Measurements from ENCODE around the gene DVL2.
"Not testable (repeated sequence)": the region's sequence is repeated elsewhere in the genome, so short reads cannot be mapped to it uniquely, and the experiment has no call there.

DVL2 gene

DNA sequence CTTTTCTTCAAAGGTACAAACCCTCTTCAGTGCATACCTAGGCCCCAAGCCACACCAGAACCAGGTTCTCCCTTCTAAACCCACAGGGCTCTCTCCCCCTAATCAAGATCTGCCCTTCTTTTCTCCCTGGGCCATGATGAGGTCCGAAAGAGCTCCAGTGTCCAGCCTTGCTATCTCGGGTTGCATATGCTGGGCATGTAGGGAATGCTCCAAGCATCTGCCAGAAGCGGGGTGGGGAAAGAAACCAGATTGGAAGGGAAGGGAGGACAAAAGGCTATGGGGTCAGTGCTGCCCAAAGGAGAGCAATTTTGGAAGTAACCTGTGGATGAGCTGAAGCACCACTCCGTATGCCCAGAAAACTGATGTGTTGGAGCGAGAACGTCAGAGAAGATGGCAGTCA lies 14.9 kb upstream of the DVL2 start:
- TF ChIP-seq, protein P1, sequence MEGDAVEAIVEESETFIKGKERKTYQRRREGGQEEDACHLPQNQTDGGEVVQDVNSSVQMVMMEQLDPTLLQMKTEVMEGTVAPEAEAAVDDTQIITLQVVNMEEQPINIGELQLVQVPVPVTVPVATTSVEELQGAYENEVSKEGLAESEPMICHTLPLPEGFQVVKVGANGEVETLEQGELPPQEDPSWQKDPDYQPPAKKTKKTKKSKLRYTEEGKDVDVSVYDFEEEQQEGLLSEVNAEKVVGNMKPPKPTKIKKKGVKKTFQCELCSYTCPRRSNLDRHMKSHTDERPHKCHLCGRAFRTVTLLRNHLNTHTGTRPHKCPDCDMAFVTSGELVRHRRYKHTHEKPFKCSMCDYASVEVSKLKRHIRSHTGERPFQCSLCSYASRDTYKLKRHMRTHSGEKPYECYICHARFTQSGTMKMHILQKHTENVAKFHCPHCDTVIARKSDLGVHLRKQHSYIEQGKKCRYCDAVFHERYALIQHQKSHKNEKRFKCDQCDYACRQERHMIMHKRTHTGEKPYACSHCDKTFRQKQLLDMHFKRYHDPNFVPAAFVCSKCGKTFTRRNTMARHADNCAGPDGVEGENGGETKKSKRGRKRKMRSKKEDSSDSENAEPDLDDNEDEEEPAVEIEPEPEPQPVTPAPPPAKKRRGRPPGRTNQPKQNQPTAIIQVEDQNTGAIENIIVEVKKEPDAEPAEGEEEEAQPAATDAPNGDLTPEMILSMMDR (IDR thresholded peaks at IDR 0.05; ENCODE audit: extremely low read depth, insufficient read depth, missing control alignments), result no peak
- no peak for DNase-seq (ENCODE audit: low spot score)
- in situ Hi-C loops (cut with MboI; ENCODE audit: low pct_unique_long_range_greater_than_20kb, low sequenced_read_pairs, unreplicated experiment), result no loop called here

DNA sequence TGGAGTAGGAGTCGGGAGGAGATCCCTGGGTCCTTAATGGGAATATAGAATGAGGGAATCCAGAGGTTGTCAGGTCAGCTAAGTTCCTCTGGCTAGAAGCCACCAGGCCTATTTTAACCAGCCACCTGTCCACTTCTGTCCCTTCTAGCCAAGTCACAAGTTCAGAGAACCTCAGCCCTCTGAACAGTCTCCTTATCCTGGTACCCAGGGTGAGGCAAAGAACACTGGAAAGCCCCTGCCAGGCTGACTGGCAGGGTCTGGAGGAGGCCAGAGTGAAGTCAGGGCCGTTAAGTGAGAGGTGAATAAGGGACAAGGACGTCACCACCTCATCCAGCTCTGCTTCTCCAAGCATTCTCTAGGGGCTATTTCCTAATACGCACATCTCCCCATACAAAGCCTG lies 14.5 kb upstream of the DVL2 start:
- TF ChIP-seq, protein P1 (IDR thresholded peaks at IDR 0.05; ENCODE audit: extremely low read depth, insufficient read depth, missing control alignments), result no peak
- in situ Hi-C loops (cut with MboI; ENCODE audit: low pct_unique_long_range_greater_than_20kb, low sequenced_read_pairs, unreplicated experiment), result no loop called here
- DNase-seq (ENCODE audit: low spot score), result no peak

DNA sequence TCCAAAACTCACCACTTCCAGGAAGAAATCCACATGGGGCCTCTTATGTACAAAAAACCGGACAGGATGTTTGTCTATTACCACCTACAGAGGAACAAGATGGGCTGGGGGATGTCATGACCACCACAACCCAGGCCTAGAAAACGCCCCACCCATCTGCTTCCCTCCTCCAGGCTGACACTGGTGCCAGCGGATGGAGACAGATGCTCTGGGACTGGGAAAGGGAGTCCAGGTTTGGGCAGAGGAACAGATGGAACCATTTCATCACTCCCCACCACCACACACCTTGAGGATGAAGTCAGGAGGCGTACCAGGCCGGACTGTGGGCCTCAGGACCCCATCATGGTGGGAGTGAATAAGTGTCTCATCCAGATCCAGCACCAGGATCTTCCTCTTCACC lies 12.5 kb upstream of the DVL2 start:
- in situ Hi-C loops (cut with MboI; ENCODE audit: low pct_unique_long_range_greater_than_20kb, low sequenced_read_pairs, unreplicated experiment), result no loop called here
- DNase-seq (ENCODE audit: low spot score), result no peak

DNA sequence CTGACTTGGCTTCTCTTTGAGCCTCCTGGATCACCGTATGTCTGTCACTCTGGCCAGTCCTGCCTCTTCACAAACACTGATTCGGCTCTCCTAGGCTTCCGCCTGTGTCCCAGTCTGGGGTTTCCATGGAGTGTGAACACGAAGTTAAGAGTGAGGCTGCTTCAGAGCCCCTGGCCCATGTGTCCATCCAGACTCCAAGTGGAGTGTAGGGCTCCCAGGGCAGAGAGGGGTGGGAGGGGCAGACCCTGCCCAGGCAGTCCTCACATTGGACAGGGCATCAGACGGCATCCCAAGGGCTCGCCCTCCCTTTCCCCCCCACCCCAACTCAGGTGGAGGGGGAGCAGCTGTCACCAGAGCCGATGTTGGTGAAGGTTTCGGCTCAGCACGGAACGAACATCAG lies 9.5 kb upstream of the DVL2 start:
- in situ Hi-C loops (cut with MboI; ENCODE audit: low pct_unique_long_range_greater_than_20kb, low sequenced_read_pairs, unreplicated experiment); DNase-seq (ENCODE audit: low spot score): not testable (repeated sequence)

More for the DNA sequence above, 12.5 kb upstream of the DVL2 start:
- TF ChIP-seq, protein P1 (IDR thresholded peaks at IDR 0.05; ENCODE audit: extremely low read depth, insufficient read depth, missing control alignments), result no peak

DNA sequence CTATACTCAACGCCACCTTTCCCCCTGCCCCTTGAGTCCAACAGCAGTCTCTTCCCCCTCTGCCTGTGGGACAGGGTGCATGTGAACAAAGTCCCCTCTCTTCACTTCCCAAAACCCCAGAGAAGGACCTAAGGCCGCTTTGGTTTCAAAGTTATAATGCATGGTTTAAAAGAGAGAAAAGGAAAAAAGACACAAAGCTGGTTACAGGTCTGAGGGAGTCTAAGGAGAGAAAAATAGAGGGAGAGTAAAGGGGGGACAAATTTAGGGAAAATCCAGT lies 9.1 kb upstream of the DVL2 start:
- in situ Hi-C loops (cut with MboI; ENCODE audit: low pct_unique_long_range_greater_than_20kb, low sequenced_read_pairs, unreplicated experiment), result no loop called here
- TF ChIP-seq, protein P1 (IDR thresholded peaks at IDR 0.05; ENCODE audit: extremely low read depth, insufficient read depth, missing control alignments), result no peak
- DNase-seq (ENCODE audit: low spot score), result no peak

DNA sequence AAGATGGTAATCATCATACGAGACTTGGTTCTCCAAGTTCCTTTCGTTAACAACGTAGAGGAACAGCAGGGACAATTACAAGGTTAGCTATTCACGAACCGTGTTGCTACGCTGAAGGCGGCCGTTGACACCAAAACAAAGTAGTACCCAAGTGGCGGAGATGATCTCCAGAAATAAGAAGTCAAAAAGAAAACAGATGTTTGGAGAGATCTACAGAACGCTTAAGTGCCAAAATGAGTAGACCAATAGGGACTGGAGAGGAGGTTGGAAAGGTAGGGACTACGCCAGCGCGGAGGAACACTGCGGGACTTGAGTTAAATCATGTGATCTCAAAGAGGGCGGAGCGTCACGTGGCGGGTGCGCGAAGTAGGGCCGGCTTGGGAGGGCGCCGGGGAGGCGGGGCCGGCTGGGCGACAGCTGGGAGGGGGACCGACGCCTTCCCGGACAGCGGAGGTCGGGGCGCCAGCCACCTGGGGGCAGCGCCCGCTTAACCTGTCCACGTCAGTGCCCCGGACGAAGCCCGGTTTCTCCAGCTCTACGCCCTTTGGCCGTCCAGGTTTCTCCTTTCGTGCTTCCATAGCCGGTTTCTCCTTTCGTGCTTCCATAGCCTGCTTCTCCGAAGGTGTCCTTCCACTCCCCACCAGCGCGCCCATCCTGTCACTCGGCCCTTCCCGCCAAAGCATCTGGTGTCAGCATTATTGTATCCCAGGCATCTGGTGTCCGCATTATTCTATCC lies 8.6 kb upstream of the DVL2 start:
- peak; percentile 91 for DNase-seq (ENCODE audit: low spot score)
- TF ChIP-seq, protein P1 (IDR thresholded peaks at IDR 0.05; ENCODE audit: extremely low read depth, insufficient read depth, missing control alignments), result peak; percentile 19
- in situ Hi-C loops (cut with MboI; ENCODE audit: low pct_unique_long_range_greater_than_20kb, low sequenced_read_pairs, unreplicated experiment), result no loop called here

DNA sequence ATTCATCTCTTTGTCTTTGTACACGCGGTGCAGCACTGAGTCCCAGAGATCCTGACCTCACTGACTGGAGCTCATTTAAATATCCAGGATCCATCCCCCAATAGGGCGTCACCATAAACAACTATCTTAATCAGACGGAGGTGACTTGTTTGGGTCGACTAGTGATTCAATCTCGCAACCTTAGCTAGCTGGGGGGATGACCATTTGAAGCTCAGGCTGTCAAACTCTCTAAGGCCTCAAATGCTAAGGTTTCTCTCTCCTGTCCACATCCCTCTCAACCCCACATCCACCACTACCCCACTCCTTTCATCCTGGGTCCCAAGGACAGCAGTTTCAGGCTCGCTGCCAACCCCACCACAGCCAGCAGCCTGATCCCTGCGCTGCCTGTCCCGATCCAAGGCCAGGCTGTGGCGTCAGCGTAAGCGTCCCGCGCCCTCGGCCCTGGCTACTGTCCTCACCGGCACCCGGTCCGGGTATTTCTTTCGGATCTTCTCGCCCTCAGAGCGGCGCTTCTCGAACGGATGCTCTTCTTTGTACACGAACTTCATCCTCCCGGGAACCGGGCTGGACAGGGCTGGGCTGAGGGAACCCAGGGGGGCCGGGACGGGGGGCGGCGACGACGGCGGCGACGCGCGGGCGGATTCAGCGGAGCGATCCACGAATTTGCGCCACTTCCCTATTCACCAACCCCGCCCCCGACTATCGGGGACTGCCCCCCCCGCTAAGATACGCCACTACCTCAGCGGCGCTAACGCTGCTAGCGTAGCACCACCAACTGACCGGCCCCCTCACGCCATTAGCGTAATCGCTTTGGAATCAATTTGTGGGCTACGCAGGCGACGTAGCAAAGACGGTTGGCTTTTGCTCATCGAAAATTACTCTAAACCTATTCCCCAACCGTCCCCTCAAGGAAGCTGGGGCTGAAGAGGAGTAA lies 7.7 kb upstream of the DVL2 start, which contains the start of gene GABARAP:
TSS of gene GABARAP (minus strand) at position 667 of the 934 bp plus-strand sequence. CDS start at position 548, 119 bp downstream.
- peak; percentile 88 for DNase-seq (ENCODE audit: low spot score)
- in situ Hi-C loops (cut with MboI; ENCODE audit: low pct_unique_long_range_greater_than_20kb, low sequenced_read_pairs, unreplicated experiment), result no loop called here

More for the DNA sequence above, 7.7 kb upstream of the DVL2 start, which contains the start of gene GABARAP:
- TF ChIP-seq, protein P1 (IDR thresholded peaks at IDR 0.05; ENCODE audit: extremely low read depth, insufficient read depth, missing control alignments), result no peak
